Measurements from ENCODE around the gene LTBP2.

The LTBP2 gene

GRCh38 chr14:74637178-74637550, 25.1 kb upstream of the LTBP2 start:
- no peak for FAIRE-seq

GRCh38 chr14:74636424-74637177, 24.6 kb upstream of the LTBP2 start:
- no peak for FAIRE-seq

GRCh38 chr14:74635847-74636246, 23.8 kb upstream of the LTBP2 start:
- no peak for FAIRE-seq

DNA sequence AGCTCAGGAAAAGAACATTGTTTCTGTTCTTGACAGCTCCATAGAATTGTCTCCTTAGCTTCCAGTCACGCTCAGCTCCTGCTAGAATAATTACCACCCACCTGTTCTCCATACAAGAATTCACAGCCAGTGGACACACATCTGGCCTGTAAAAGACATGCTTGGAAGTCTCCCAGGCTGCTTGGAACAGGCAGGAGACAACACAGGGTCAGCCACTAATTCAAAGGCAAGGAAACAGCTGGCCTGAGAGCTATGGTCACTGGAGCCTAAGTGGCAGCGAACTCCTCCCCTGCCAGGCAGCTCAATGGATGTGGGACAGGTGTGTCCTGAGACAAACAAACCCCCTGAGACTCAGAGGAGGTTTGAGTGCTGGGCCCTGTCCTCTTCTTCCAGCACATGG, 22.9 kb upstream of the LTBP2 start:
- no peak for FAIRE-seq

DNA sequence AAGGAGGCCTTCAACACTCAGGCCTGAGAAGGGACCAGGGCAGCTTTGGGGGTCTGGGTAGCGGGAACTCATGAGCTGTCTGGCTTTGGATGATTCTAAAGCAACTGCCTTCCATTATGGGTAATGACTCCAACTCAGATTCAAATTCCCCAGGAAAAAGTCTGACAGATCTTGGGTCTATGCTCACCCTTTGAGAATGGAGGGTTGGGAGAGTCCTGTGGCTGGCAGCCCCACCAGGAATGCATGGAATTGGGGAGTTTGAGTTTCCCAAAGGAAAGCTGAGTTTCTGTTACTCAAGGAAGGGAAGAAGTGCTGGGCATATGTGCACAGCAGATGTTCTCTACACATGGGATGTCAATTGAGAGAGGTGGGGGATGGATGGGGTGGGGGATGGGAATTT, 22.4 kb upstream of the LTBP2 start:
- FAIRE-seq: no peak

DNA sequence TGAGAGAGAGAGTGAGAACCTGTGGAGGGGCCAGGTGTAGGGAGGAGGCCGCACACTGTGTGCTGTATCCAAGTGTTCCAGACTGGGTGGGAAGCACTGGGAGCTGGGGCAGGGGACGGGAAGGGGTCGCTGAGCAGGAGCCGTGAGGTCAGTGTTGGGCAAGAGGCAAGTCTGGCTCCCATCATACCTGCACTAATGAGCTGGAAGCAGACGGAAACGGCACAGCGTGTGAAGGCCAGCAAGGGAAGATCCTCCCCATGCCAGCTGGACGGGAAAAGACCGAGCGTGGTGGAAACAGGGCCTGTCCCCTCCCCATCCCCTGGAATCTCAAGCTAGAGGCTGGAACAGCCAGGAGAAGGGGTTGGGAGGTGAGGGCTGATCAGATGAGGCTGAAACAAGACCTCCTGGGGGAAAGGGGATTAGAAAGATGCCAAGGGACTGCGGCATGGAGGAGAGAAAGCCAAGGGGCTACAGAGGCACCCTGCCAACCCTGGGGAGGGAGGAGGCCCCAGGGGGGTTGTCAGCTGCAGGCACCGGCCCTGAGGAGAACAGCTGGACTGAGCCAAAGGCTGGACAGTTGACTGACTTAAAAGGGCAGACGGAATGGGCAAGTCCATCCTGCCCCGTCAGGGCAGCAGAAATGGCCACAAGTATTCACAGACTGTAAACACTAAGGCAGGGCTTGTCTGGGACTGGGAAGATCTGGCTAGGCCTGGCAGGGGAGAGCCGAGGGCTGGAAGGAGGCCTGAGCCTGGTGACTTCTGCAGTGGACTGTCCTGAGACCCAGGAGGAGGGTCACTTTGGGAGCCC, 19.0 kb upstream of the LTBP2 start:
- no peak for FAIRE-seq

DNA sequence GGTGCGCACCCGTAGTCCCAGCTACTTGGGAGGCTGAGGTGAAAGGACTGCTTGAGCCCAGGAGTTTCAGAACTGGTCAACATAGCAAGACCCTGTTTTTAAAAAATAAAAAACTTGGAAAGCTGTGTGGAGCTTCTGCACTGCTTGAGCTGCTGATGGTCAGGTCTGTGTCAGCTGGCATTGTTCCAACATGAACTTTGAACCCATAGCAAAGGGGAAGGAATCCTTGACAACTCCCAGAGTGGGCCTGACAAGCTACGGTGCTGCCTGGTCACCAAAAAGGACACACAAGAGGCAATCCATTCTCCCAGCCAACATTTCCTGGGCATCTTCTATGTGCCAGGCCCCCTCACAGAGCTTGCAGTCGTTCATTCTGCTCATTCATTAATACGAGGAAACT, 16.4 kb upstream of the LTBP2 start:
- no peak for FAIRE-seq

GRCh38 chr14:74627076-74627475, 15.0 kb upstream of the LTBP2 start:
- no peak for FAIRE-seq

DNA sequence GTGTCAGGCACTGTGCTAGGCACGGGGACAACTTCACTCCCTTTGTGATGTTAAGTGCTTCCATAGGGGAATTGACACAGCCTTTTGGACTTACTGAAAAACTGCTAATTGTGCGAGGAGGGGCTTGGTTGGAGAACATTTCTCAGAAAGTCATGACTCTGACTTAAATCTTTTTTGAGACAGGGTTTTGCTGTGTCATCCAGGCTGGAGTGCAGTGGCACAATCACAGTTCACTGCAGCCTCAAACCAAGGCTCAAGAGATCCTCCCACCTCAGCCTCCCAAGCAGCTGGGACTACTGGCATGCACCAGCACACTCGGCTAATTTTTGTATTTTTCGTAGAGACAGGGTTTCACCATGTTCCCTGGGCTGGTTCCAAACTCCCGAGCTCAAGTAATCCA, 10.2 kb upstream of the LTBP2 start:
- no peak for FAIRE-seq

DNA sequence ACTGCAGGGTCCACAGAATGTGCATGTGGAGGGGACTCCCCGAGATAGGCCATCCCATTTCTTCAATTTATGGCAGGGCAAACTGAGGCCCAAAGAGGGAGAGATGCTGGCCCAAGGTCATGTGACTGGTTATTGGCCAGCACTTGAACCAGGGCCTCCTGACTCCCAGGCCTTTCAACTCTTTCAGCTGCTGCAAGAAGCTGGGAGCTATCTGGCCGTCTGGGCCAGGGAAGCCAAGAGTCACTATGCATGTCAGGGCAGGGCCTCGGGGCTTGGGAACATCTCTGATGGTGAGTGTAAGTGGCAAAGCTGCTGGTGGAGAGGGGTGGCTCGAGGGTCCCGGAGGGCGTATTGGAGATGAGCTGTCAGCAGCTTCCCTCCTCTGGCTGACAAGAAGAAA, 9.5 kb upstream of the LTBP2 start:
- no peak for FAIRE-seq

DNA sequence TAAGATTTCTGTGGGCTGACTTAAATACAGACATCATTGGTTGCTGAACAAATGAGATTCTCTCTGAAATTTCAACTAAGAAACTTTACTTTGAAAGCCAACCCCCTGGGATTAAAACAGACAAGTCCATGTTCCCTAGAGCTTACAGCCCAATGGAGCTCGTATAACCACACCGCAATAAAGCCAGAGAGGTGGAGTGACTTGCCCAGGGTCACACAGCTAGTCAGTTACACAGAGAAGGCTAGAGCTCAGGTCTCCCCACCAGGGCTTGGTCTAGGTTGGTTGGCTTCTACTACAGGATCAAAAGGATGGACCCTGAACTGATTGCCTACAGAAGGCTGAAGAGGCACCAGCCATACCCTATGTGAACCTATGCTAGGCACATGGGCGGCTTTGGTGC, 8.9 kb upstream of the LTBP2 start:
- no peak for FAIRE-seq

- no peak for FAIRE-seq
Measured at GRCh38 chr14:74620497-74620921, 8.5 kb upstream of the LTBP2 start.

DNA sequence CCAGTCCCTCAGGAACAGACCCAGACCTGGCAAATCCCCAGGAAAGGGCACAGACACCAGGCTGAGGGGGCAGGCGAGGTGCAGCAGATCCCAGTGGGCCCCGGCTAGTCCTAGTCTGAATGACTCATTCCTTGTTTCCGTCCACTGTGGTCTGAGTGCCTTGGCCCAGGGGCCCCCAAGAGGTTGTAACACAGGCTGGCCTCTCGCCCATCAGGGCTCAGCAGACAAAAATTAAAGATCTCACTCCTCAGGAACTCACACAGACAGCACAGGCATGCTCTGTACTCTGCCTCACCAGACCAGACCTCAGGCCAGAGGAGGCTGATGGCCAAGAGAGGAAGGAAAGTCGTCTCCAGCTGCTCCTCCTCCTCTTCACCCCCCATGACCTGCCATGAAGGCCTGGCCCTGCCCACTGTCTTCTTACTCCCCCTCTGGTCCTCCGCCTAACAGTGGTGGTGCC, 7.7 kb upstream of the LTBP2 start:
- no peak for FAIRE-seq

GRCh38 chr14:74618078-74618952, 6.3 kb upstream of the LTBP2 start:
- FAIRE-seq: no peak

DNA sequence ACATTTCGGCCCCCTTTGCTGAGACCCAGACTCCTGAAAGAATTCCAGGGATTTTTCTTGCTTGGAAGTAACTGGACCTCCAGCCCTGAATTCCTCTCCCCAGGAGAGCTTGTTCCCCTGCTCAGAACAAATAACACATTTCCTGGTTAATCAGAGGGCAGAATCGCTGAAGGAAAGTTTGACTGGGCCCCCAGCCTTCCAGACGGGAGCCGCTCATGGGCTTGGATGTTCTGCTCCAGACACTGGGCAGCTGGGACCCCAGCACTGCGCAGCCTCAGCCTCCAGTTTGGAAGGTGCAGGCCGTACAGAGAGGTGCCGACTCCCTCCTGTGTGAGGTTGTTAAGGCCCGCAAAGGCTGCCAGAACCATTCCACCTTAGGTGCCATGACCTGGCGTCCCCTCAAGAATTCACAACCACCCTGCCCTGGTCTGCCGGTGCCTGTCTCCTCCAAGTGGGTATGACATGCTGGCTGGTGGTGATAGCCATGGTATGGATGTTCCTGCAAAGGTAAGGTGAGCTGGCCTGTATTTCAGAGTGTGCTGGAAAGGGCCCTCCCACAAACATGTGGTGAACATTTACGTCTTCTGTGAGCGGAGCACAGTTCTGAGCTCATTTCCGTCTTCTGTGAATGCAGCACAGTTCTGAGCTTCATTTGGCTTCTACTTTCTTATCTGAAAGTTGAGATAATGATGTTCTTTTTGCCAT, 5.1 kb upstream of the LTBP2 start:
- no peak for FAIRE-seq

DNA sequence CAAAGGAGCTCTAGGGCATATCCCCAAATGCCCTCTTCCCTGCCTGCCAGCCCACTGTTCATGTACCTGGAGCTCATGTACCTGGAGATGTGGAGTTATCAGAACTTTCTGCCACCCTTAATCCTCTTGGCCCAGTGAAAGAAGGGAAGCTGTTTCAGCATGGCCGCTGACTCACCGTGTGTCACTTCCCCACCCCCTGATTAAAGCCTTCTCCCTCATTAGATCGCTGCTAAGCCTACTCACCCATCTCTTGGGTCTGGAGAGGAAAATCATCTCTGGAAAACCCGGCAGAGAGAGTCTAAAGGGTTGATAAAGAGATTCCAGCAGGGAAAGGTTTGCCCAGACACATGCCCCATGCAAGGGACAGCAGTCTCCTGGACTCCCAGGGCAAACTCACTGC, 4.5 kb upstream of the LTBP2 start:
- FAIRE-seq: no peak

DNA sequence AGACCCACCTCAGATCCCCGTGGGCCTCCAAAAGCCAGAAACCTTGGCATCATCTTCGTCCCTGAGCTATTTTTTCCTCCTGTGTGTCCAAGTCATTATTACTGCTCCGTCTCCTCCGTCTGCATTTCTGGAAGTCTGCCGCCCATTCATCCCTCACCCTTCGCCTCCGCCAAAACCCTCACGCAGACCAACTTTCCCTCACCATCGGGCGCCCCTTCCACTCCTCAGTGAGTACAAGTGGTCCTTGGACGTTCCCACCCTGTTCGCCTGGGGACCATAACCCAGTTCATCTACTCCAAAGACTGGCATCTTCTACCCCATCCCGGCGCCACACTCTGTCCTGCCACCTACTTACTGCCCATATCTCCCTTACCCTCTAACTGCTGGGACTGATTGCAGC, 3.7 kb upstream of the LTBP2 start:
- no peak for FAIRE-seq

DNA sequence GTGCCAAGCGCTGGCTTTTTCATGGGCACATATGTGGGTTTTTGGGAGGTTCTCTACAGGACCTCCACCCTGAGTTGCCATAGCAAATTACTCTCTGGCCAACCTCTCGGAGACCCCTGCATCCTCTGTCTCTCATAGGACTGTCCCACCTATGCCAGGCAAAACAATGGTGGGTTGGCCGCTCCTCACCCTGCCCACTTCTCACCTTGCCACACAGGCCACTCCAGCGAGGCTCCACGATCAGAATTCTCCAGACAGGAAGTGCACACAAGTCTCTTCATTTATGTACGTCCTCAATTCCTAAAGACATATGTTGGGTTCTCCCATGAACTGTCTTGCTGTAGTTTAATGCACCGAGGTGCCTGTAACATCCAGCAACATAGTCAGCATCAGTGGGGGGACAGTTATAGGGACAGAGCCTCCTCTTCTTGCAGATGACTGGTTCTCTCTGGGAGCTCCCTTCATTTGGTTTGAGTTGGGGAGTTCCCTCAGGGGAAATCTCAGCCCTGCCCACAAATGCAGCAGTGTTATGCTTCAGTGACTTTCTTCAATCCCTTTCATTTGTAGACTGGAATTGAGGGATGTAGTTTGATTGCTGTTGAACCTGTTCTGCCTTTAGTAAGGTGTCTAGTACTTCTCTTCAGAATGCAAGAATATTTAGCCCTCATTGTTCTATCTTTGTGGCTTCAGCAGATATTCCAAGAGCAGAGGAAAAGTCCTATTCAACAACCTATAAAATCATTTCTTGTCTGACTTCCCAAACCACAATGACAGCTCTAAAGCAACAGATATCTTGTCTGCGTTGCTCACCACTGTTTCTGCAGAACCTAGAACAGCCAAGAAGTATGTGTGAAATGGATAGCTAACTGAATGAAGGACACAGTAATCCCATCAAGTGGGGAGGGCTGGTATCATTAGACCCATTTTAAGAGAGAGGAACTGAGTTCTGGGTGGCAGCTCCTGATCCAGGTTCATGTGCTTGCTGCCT, 2.8 kb upstream of the LTBP2 start:
- no peak for FAIRE-seq

GRCh38 chr14:74613211-74613914, 1.3 kb upstream of the LTBP2 start:
- FAIRE-seq: no peak

DNA sequence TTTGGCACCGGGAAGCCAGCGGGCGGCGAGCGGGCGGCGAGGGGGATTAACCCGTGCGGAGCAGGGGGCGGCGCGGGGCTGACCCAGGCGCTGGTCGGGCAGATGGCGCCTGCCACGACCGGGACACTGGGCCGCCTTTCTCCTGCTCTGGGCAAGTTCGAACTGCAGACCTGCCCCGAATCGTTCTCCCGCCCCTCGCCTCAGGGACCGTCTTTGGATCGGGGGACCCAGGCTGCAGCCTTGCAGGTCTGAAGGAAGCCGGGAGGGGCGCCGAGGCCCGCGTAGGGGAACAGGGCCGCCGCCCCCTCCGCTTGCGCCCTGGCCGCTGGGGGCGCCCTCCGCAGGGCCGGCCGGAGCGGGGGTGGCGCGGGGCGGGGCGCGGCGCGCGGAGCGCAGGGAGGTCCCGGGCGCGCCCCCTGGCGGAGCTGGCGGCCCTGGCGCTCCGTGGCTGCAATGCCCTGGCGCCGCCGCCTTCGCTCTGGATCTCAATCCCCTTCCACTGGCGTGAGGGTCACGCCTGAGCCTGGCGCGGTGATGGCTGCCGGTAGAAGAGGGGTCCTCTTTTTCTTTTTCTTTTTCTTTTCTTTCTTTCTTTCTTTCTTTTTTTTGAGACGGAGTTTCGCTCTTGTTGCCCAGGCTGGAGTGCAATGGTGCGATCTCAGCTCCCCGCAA, 449 bp upstream of the LTBP2 start:
- no peak for FAIRE-seq
